SK-N-MC (cell line): ENCODE results near the gene ARHGAP33.
A peak's percentile ranks its signal among the peaks of the same experiment; 100 is the strongest.

Experiments
- DNase-seq: peaks from one replicate; pipeline ENCODE4 v3.0.0-alpha.2; 2011; ENCODE audit warnings: low read depth, low spot score
- H3K27ac ChIP-seq: fragments of 200-600 bp; sonication (generic); 2 replicates; pipeline ENCODE4 v1.5.1; 2016; ENCODE audit warnings: mixed run types
- H3K36me3 ChIP-seq: fragments of 200-600 bp; sonication (generic); 2 replicates; pipeline ENCODE4 v1.6.1; 2017; ENCODE audit warnings: antibody characterized with exemption, low read length, mixed read lengths; ENCODE audit not compliant: insufficient read depth
- H3K4me3 ChIP-seq: fragments of 200-600 bp; sonication (generic); 2 replicates; pipeline ENCODE4 v1.5.1; 2016
- H3K9ac ChIP-seq: fragments of 200-600 bp; sonication (generic); 2 replicates; pipeline ENCODE4 v1.8.0; 2017; ENCODE audit warnings: mixed run types, mixed read lengths; ENCODE audit not compliant: insufficient read length
- H3K9me3 ChIP-seq: fragments of 200-600 bp; sonication (generic); 2 replicates; pipeline ENCODE4 v1.6.1; 2017; ENCODE audit warnings: low read depth, mild to moderate bottlenecking, antibody characterized with exemption, low read length, moderate library complexity, mixed read lengths
- EZH2 ChIP-seq: fragments of 200-600 bp; sonication (generic); IDR thresholded peaks from one replicate; pipeline ENCODE4 v1.6.1; 2017; ENCODE audit warnings: antibody characterized with exemption
- FOXP2 ChIP-seq: optimal IDR thresholded peaks from 2 replicates; pipeline ENCODE3; 2011; ENCODE audit warnings: mild to moderate bottlenecking, moderate library complexity; ENCODE audit not compliant: insufficient read depth; ENCODE audit errors: extremely low read length, control extremely low read depth
- POLR2AphosphoS5 ChIP-seq: IDR thresholded peaks from 2 replicates; pipeline ENCODE4 v1.6.1; 2012; ENCODE audit warnings: mild to moderate bottlenecking, low read depth, low read length, borderline replicate concordance

Gene ARHGAP33

DNA sequence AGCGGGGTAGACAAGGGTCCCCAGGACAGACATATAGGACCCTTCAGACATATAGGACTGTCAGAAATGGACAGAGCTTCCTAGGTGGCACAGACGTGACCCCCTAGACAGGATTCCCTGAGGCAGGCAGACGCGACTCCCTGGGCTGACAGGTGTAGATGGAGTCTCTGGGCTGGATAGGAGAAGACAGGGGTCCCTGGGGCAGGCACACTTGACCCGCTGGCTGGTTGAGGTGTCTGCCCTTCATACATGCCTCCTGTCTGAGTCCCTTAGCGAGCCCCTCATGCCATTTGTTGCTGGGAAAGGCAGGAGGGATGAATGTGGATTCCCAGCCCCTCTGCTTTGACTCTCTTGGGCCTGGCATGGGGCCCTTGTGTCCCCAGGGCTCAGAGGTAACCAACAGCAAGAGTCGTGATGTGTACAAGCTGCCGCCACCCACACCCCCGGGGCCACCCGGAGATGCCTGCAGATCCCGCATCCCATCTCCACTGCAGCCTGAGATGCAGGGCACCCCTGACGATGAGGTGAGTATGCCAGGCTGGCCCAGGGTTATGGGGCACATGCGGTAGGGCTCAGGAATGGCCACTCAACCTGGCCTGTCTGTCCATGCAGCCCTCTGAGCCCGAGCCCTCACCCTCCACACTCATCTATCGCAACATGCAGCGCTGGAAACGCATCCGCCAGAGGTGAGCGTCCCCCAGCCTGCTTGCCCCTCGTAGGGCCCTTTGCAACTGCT is 21.6 kb upstream of the ARHGAP33 start:
- TF ChIP-seq POLR2AphosphoS5 (no peak), FOXP2 (no peak), EZH2 (no peak)
- H3K27ac ChIP-seq = no peak overlapping the region
- DNase-seq = no peak
- no peaks in the 10 kb centered on the region; the same call in 1 of the 2 replicates for H3K36me3 ChIP-seq
- no peak overlapping the region for H3K9ac ChIP-seq
- H3K9me3 ChIP-seq = no peaks in the 10 kb centered on the region
- no peak overlapping the region for H3K4me3 ChIP-seq

- TF ChIP-seq POLR2AphosphoS5 (no peak), EZH2 (no peak), FOXP2 (no peak)
- H3K4me3 ChIP-seq = no peak overlapping the region
Observed at GRCh38 chr19:35754370-35755130, 20.8 kb upstream of the ARHGAP33 start.

DNA sequence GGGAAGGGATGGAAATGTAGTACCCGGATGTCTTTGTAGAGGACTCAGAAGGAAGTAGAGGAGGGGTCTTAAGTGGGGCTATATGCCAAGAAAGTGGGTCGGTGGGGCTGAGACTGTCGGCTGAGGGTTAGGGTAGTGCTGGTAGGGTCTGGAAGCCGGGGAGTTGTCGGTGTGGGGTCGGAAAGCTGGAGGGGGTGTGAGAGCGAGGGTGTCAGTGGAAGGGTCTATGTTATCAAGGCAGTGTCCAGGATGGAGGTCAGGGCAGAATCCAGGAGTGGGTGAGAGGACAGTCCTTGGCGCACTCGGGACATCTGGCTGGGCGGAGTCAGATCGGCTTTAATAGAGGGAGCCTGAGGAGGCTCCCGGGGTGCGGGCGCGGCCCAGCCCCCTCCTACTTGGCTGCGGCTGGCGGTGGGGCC is 20.2 kb upstream of the ARHGAP33 start:
- H3K27ac ChIP-seq = no peak overlapping the region
- H3K36me3 ChIP-seq = peaks cover under 1% of the 10 kb centered on the region; the same call in 1 of the 2 replicates
- TF ChIP-seq FOXP2 (no peak), EZH2 (no peak), POLR2AphosphoS5 (no peak)
- no peak for DNase-seq
- H3K9me3 ChIP-seq = no peaks in the 10 kb centered on the region
- no peak overlapping the region for H3K4me3 ChIP-seq
- no peak overlapping the region for H3K9ac ChIP-seq

More at GRCh38 chr19:35754370-35755130, 20.8 kb upstream of the ARHGAP33 start:
- Histone ChIP-seq H3K9ac (no peak overlapping the region), H3K36me3 (no peaks in the 10 kb centered on the region; the same call in 1 of the 2 replicates), H3K9me3 (no peaks in the 10 kb centered on the region), H3K27ac (no peak overlapping the region)
- DNase-seq = no peak

DNA sequence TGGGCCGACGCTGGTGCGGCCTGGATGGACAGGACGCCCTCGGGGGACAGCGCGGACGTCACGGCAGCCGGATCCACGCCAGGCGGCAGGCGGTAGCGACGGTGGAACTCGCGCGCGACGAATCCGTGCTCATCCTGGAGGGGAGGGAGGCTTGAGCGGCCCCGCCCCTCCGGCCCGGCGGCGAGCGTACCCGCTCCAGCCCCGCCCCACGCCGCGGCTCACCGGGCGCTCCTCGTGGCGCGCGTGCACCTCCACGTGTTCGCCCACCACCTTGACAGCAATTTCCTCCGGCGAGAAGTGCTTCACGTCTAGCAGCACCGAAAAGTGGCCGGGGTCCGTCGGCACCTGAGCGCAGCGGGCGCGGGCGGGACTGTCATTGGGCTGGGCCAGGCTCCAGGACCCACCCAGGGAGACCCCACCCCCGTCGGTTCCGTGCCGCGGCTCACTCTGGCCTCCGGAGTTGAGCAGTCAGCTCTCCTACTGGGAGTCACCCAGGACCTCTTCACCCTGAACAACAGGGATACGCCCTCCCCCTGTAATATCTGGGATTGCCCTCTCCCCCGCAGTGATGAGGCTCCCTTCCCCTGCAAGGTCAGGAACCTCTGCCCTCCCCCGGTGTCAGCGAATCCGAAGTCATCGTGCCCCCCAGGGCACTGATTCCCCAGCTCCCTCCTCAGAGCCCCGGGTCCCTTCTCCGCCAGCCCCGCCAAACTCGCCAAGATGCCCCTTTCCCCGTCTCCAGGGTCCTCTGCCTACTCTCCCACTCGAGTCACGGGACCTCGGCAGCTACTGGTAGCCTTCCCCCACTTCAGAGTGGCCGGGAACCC is 19.6 kb upstream of the ARHGAP33 start:
- no peak for DNase-seq
- H3K9me3 ChIP-seq = no peaks in the 10 kb centered on the region
- H3K27ac ChIP-seq = no peak overlapping the region
- TF ChIP-seq FOXP2 = no peak
- no peak for TF ChIP-seq POLR2AphosphoS5
- TF ChIP-seq EZH2 = no peak
- no peak overlapping the region for H3K9ac ChIP-seq
- no peak overlapping the region for H3K4me3 ChIP-seq
- peaks cover 5% of the 10 kb centered on the region; the same call in 1 of the 2 replicates for H3K36me3 ChIP-seq

- TF ChIP-seq FOXP2 = no peak
Observed at GRCh38 chr19:35756377-35757230, 18.8 kb upstream of the ARHGAP33 start, which contains the start of gene HSPB6. Gene HSPB6 (minus strand): TSS chr19:35757029. CDS start chr19:35757008, 21 bp downstream.

DNA sequence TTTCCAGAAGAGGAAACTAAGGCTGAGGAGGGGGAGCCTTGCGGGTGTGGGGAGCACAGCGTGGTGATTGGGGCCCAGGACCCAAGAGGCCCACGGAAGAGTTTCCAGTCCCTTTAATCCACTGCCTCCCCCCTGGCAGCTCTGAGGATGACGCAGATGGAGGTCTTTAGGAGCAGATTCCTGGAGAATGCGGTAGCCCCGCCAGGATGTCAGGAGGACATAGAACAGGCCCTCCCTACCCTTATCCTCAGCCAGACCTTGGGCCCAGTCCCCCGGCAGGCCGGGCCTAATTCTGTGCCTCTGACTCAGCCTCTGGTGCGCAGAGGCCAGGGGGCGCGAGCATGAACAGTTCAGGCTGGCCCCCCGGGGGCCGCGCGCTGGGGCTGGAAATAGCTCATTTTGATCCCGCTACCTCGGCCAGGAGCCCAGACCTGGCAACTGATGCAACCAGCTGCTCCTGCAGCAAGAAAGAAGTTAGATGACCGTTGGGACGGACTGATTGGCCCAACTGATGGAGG is 18.1 kb upstream of the ARHGAP33 start:
- Histone ChIP-seq H3K27ac (peak overlapping the region; percentile 80), H3K9me3 (no peaks in the 10 kb centered on the region), H3K4me3 (peak overlapping the region; percentile 90), H3K9ac (peak overlapping the region; percentile 66), H3K36me3 (peaks cover 10% of the 10 kb centered on the region; the same call in 1 of the 2 replicates)
- DNase-seq = no peak
- TF ChIP-seq POLR2AphosphoS5 (peak; percentile 4; the same call in 1 of the 2 replicates), FOXP2 (no peak)

More at GRCh38 chr19:35756377-35757230, 18.8 kb upstream of the ARHGAP33 start, which contains the start of gene HSPB6:
- no peaks in the 10 kb centered on the region for H3K9me3 ChIP-seq
- no peak for DNase-seq
- peaks cover 5% of the 10 kb centered on the region; the same call in 1 of the 2 replicates for H3K36me3 ChIP-seq
- peak within 1 kb of the TSS; percentile 66 for H3K9ac ChIP-seq
- peak within 1 kb of the TSS; percentile 80 for H3K27ac ChIP-seq
- peak within 1 kb of the TSS; percentile 90 for H3K4me3 ChIP-seq

GRCh38 chr19:35757749-35758608 is 17.4 kb upstream of the ARHGAP33 start, which contains the start of gene PROSER3:
Gene PROSER3 (plus strand): TSS chr19:35758176. CDS start chr19:35758216, 40 bp downstream.
- DNase-seq = peak; percentile 98
- H3K27ac ChIP-seq = peak within 1 kb of the TSS; percentile 88
- H3K9ac ChIP-seq = peak within 1 kb of the TSS; percentile 90
- peak within 1 kb of the TSS; percentile 90 for H3K4me3 ChIP-seq
- peaks cover 11% of the 10 kb centered on the region; the same call in 1 of the 2 replicates for H3K36me3 ChIP-seq
- TF ChIP-seq EZH2 (no peak), FOXP2 (no peak), POLR2AphosphoS5 (peak; percentile 56; the same call in 1 of the 2 replicates)
- no peaks in the 10 kb centered on the region for H3K9me3 ChIP-seq
